ENCODE measurements around the gene WFS1. TPM values are rescaled to one million over a fixed set of nuclear protein-coding genes. Genes with fewer than 3 reads are reported as not detected.

Gene WFS1
- total and polyA plus RNA-seq, 2 of the 8 experiments (the other 6 are each of a cell fraction or from before 2014, with no cell fraction given): 29.1 to 43.1 TPM

DNA sequence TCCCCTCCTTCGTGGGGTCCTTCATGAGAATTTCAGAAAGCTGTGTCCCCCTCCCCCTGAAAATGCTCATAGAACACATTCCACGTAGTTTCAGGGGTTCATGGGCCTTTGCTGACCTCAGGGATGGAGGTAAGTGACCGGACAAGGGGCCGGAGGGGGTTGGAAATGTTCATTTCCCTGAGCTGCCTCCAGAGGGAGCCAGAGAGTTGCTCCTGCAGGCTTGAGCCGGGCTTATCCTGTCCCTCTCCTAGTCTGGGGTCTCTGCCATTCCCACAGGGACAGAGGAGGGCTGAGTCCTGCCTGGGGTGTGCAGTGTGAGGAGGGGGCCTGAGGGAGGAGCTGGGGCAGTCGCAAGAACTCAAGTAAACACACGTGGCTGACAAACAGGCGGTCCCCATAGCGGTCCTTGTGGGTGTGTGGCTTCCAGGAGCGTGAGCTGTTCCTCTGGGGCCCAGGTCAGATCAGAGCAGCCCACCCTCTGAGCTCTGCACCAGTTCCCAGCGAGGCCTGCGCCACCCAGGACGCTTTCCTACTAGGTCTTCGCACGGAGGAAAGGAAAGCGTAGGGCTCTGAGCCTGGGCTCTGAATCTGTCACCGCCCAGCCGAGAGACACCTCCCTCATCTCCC, 62.5 kb downstream of the WFS1 start (continued):
- TF ChIP-seq MAFK (IDR thresholded peaks at IDR 0.05; ENCODE audit: low read depth, low read length): no peak
- no peak for TF ChIP-seq POU5F1 (IDR thresholded peaks at IDR 0.05; ENCODE audit: low read depth, low read length)
